SK-N-MC (cell line): ENCODE data around the gene SMAD3.

Source experiments
- EZH2 ChIP-seq: fragments of 200-600 bp; sonication (generic); IDR thresholded peaks from one replicate; pipeline ENCODE4 v1.6.1; 2017; ENCODE audit warnings: antibody characterized with exemption
- POLR2AphosphoS5 ChIP-seq: IDR thresholded peaks from 2 replicates; pipeline ENCODE4 v1.6.1; 2012; ENCODE audit warnings: mild to moderate bottlenecking, low read depth, low read length, borderline replicate concordance

DNA sequence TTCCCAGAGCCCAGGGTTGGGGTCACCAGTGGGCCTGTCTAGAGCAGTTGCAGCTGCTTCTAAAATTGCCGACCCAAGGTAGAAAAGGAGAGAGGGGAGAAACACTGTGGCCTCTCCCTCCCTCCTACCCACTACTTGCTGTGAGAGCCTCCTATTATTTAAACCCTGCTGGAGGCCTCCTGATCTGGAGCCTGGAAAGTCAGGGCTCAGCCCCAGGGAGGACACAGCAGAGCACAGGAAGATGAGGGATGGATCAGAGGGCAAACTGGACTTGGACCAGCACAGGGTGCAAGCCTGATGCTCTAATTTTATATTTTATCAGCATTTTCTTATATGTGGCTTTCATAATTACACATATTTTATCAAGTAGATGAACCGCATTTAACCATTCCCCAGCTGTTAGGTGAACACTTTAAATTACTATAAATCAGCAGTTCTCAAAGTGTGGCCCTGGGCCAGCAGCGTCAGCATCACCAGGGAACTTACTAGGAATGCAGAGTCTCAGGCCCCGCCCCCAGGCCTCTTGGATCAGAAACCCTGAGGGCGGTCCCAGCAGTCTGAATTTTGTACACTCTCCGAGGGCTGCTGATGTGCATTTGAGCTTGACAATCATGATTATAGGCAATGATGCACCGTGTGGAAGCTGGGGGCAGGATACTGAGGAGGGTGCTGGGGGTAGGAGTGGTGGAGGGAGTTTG, 26.7 kb downstream of the SMAD3 start:
- TF ChIP-seq EZH2 = no peak
- no peak for TF ChIP-seq POLR2AphosphoS5
